ENCODE measurements around the gene PTPRT.

PTPRT gene

GRCh38 chr20:42549496-42549895 lies 640.2 kb downstream of the PTPRT start:
- DNase-seq (ENCODE audit: low read depth), result no peak

- DNase-seq (ENCODE audit: low read depth), result no peak
Measured at GRCh38 chr20:42544926-42545325, 644.8 kb downstream of the PTPRT start.

GRCh38 chr20:42532831-42533230 lies 656.9 kb downstream of the PTPRT start:
- no peak for DNase-seq (ENCODE audit: low read depth)

- no peak for DNase-seq (ENCODE audit: low read depth)
Measured at GRCh38 chr20:42531508-42531961, 658.2 kb downstream of the PTPRT start.

- DNase-seq (ENCODE audit: low read depth), result no peak
Measured at GRCh38 chr20:42530855-42531448, 658.8 kb downstream of the PTPRT start.

- DNase-seq (ENCODE audit: low read depth), result no peak
Measured at GRCh38 chr20:42530191-42530590, 659.5 kb downstream of the PTPRT start.

- no peak for DNase-seq (ENCODE audit: low read depth)
Measured at GRCh38 chr20:42524058-42524457, 665.6 kb downstream of the PTPRT start.

GRCh38 chr20:42516692-42517091 lies 673.0 kb downstream of the PTPRT start:
- no peak for DNase-seq (ENCODE audit: low read depth)

- no peak for DNase-seq (ENCODE audit: low read depth)
Measured at GRCh38 chr20:42510686-42511085, 679.0 kb downstream of the PTPRT start.

- no peak for DNase-seq (ENCODE audit: low read depth)
Measured at GRCh38 chr20:42507874-42508273, 681.8 kb downstream of the PTPRT start.

- DNase-seq (ENCODE audit: low read depth), result no peak
Measured at GRCh38 chr20:42506397-42506796, 683.3 kb downstream of the PTPRT start.

- no peak for DNase-seq (ENCODE audit: low read depth)
Measured at GRCh38 chr20:42502591-42502990, 687.1 kb downstream of the PTPRT start.

GRCh38 chr20:42496595-42496994 lies 693.1 kb downstream of the PTPRT start:
- DNase-seq (ENCODE audit: low read depth), result no peak

- DNase-seq (ENCODE audit: low read depth), result no peak
Measured at GRCh38 chr20:42494290-42494689, 695.4 kb downstream of the PTPRT start.

GRCh38 chr20:42493001-42493400 lies 696.7 kb downstream of the PTPRT start:
- no peak for DNase-seq (ENCODE audit: low read depth)

GRCh38 chr20:42492290-42492689 lies 697.4 kb downstream of the PTPRT start:
- no peak for DNase-seq (ENCODE audit: low read depth)

- no peak for DNase-seq (ENCODE audit: low read depth)
Measured at GRCh38 chr20:42485556-42485955, 704.1 kb downstream of the PTPRT start.

- DNase-seq (ENCODE audit: low read depth), result no peak
Measured at GRCh38 chr20:42484790-42485375, 704.8 kb downstream of the PTPRT start.

- DNase-seq (ENCODE audit: low read depth), result no peak
Measured at GRCh38 chr20:42484335-42484734, 705.4 kb downstream of the PTPRT start.

GRCh38 chr20:42483730-42484303 lies 705.9 kb downstream of the PTPRT start:
- no peak for DNase-seq (ENCODE audit: low read depth)

- no peak for DNase-seq (ENCODE audit: low read depth)
Measured at GRCh38 chr20:42482808-42483207, 706.9 kb downstream of the PTPRT start.

- no peak for DNase-seq (ENCODE audit: low read depth)
Measured at GRCh38 chr20:42475773-42476172, 713.9 kb downstream of the PTPRT start.

GRCh38 chr20:42474646-42475045 lies 715.1 kb downstream of the PTPRT start:
- no peak for DNase-seq (ENCODE audit: low read depth)

- DNase-seq (ENCODE audit: low read depth), result no peak
Measured at GRCh38 chr20:42472198-42472597, 717.5 kb downstream of the PTPRT start.

All from stimulated activated CD8-positive, alpha-beta memory T cell treated with anti-CD3 and anti-CD28 coated beads, Interleukin-15, amount 100 ng/mL, for 1 hour (primary cell).